H1 (cell line): Measurements from ENCODE around the gene WDR45B. TPM values are rescaled to one million over a fixed set of nuclear protein-coding genes. Genes with fewer than 3 reads are reported as not detected.

Source experiments
- CTCF ChIA-PET: fragments of 300-600 bp; sonication (Branson Sonifier 250); formaldehyde crosslinking; loops from one replicate; lab custom pipeline; 2021; ENCODE audit not compliant: partially characterized antibody; lab: Charles Lee
- POLR2A ChIA-PET: fragments of 300-600 bp; sonication (Branson Sonifier 250); formaldehyde crosslinking; loops from one replicate; lab custom pipeline; 2021; ENCODE audit warnings: inconsistent platforms; ENCODE audit not compliant: partially characterized antibody; lab: Charles Lee
- DNase-seq, 2 experiments: peaks; one replicate each; pipeline versions ENCODE4 v3.0.0 to v3.0.0-alpha.2; 2010 to 2022; ENCODE audit warnings: low spot score in 2 of 2, low read depth in 1 of 2, mixed read lengths in 1 of 2
- FAIRE-seq: peaks from 2 replicates; lab custom pipeline; 2011; peaks lifted over from hg19 to GRCh38; lab: Jason Lieb, UNC
- H2AFZ ChIP-seq: 2 replicates; pipeline ENCODE4 v1.8.1; 2012; ENCODE audit warnings: low read length, inconsistent platforms
- H2AK5ac ChIP-seq: 2 replicates; pipeline ENCODE4 v1.6.1; 2013; ENCODE audit warnings: low read depth, low read length
- H2BK120ac ChIP-seq: replicated peaks from 2 replicates; pipeline ENCODE3; 2013; ENCODE audit warnings: low read depth, low read length, inconsistent platforms
- H2BK12ac ChIP-seq: 2 replicates; pipeline ENCODE4 v1.6.1; 2013; ENCODE audit warnings: low read depth, low read length
- H2BK15ac ChIP-seq: 2 replicates; pipeline ENCODE4 v1.6.1; 2013; ENCODE audit warnings: low read length
- H2BK20ac ChIP-seq: 2 replicates; pipeline ENCODE4 v1.6.1; 2013; ENCODE audit warnings: low read length
- H2BK5ac ChIP-seq: 2 replicates; pipeline ENCODE4 v1.6.1; 2013; ENCODE audit warnings: low read depth, low read length
- H3K14ac ChIP-seq: 2 replicates; pipeline ENCODE4 v1.6.1; 2013; ENCODE audit warnings: inconsistent platforms; ENCODE audit not compliant: insufficient read length
- H3K18ac ChIP-seq: 2 replicates; pipeline ENCODE4 v1.6.1; 2013; ENCODE audit warnings: low read length; ENCODE audit errors: extremely low read depth
- H3K23ac ChIP-seq: 2 replicates; pipeline ENCODE4 v1.6.1; 2013; ENCODE audit warnings: inconsistent platforms; ENCODE audit not compliant: insufficient read length
- H3K23me2 ChIP-seq: 2 replicates; pipeline ENCODE4 v1.6.1; 2013; ENCODE audit warnings: low read depth, low read length
- H3K27ac ChIP-seq: 2 replicates; pipeline ENCODE4 v1.6.1; 2011; ENCODE audit warnings: low read depth, low read length, inconsistent platforms
- H3K27me3 ChIP-seq, 4 experiments: replicated peaks in 1 of 4; 1 replicate in 1 of 4; 2 replicates in 3 of 4; pipeline versions ENCODE4 v1.6.1 to v1.8.1; 2011 to 2013; ENCODE audit warnings: low read length in 3 of 4, mild to moderate bottlenecking in 3 of 4, inconsistent platforms in 2 of 4, mixed read lengths in 2 of 4, moderate library complexity in 1 of 4; ENCODE audit not compliant: control insufficient read depth in 3 of 4, insufficient read depth in 3 of 4; ENCODE audit errors: extremely low read depth in 1 of 4
- H3K36me3 ChIP-seq, 4 experiments: 2 replicates each; pipeline versions ENCODE4 v1.6.1 to v1.8.1; 2011 to 2013; ENCODE audit warnings: mild to moderate bottlenecking in 4 of 4, low read length in 3 of 4, moderate library complexity in 2 of 4, control low read depth in 1 of 4, inconsistent platforms in 1 of 4; ENCODE audit not compliant: insufficient read depth in 4 of 4, control insufficient read depth in 2 of 4
- H3K4ac ChIP-seq: replicated peaks from 2 replicates; pipeline ENCODE3; 2013; ENCODE audit warnings: low read length, low read depth, mixed read lengths, inconsistent platforms; ENCODE audit not compliant: insufficient read length
- H3K4me1 ChIP-seq, 4 experiments: replicated peaks in 1 of 4; 1 replicate in 1 of 4; 2 replicates in 3 of 4; pipeline versions ENCODE4 v1.6.1 to v1.8.1; 2011 to 2013; ENCODE audit warnings: low read length in 3 of 4, inconsistent platforms in 2 of 4, mixed read lengths in 1 of 4; ENCODE audit not compliant: insufficient read depth in 4 of 4, control insufficient read depth in 3 of 4
- H3K4me2 ChIP-seq, 2 experiments: 2 replicates each; pipeline versions ENCODE4 v1.6.1 to v1.8.1; 2011 to 2013; ENCODE audit warnings: low read depth in 2 of 2, low read length in 2 of 2, control low read depth in 1 of 2, inconsistent platforms in 1 of 2, mild to moderate bottlenecking in 1 of 2; ENCODE audit not compliant: insufficient read depth in 1 of 2
- H3K4me3 ChIP-seq, 4 experiments: fragments of 200-600, 300-600 bp in 1 of 4; sonication (generic), shearing (Covaris generic), sonication (Bioruptor Twin) in 1 of 4; 2 replicates each; pipeline versions ENCODE4 v1.5.1 to v1.8.1; 2011 to 2016; ENCODE audit warnings: low read length in 4 of 4, low read depth in 3 of 4, control low read depth in 2 of 4, inconsistent platforms in 2 of 4, mild to moderate bottlenecking in 2 of 4, mixed read lengths in 1 of 4, moderate library complexity in 1 of 4; ENCODE audit not compliant: insufficient read depth in 2 of 4; ENCODE audit errors: extremely low read depth in 1 of 4
- H3K56ac ChIP-seq: replicated peaks from 2 replicates; pipeline ENCODE3; 2013; ENCODE audit warnings: low read depth, mild to moderate bottlenecking, mixed read lengths, low read length, inconsistent platforms; ENCODE audit not compliant: insufficient read length
- H3K79me1 ChIP-seq: 2 replicates; pipeline ENCODE4 v1.6.1; 2013; ENCODE audit warnings: low read depth, low read length, control low read depth
- H3K79me2 ChIP-seq, 2 experiments: 2 replicates each; pipeline versions ENCODE4 v1.6.1 to v1.8.1; 2012 to 2013; ENCODE audit warnings: low read length in 2 of 2, mild to moderate bottlenecking in 2 of 2, inconsistent platforms in 1 of 2; ENCODE audit not compliant: insufficient read depth in 2 of 2, control insufficient read depth in 1 of 2
- H3K9ac ChIP-seq, 4 experiments: replicated peaks in 1 of 4; 1 replicate in 1 of 4; 2 replicates in 3 of 4; pipeline versions ENCODE4 v1.6.1 to v1.8.1; 2011 to 2013; ENCODE audit warnings: low read depth in 3 of 4, low read length in 3 of 4, control low read depth in 2 of 4, mild to moderate bottlenecking in 2 of 4, moderate library complexity in 2 of 4, inconsistent platforms in 1 of 4; ENCODE audit errors: extremely low read depth in 1 of 4
- H3K9me3 ChIP-seq, 2 experiments: 2 replicates each; pipeline versions ENCODE4 v1.6.1 to v1.8.1; 2012 to 2013; ENCODE audit warnings: mild to moderate bottlenecking in 2 of 2, moderate library complexity in 2 of 2, control low read depth in 1 of 2, inconsistent platforms in 1 of 2, low read depth in 1 of 2, low read length in 1 of 2, mixed read lengths in 1 of 2; ENCODE audit not compliant: insufficient read depth in 2 of 2
- H4K20me1 ChIP-seq, 2 experiments: replicated peaks in 1 of 2; 2 replicates each; pipeline versions ENCODE3 to v1.8.1; 2011 to 2013; ENCODE audit warnings: inconsistent platforms in 2 of 2, low read length in 2 of 2, mild to moderate bottlenecking in 1 of 2; ENCODE audit not compliant: insufficient read depth in 2 of 2, control insufficient read depth in 1 of 2
- H4K5ac ChIP-seq: 2 replicates; pipeline ENCODE4 v1.6.1; 2013; ENCODE audit warnings: low read length, low read depth, mixed read lengths, inconsistent platforms; ENCODE audit not compliant: insufficient read length
- H4K8ac ChIP-seq: 2 replicates; pipeline ENCODE4 v1.8.0; 2013; ENCODE audit warnings: mild to moderate bottlenecking, moderate library complexity, low read length, inconsistent platforms; ENCODE audit not compliant: insufficient read depth; ENCODE audit errors: extremely low read depth
- H4K91ac ChIP-seq: replicated peaks from 2 replicates; pipeline ENCODE3; 2013; ENCODE audit warnings: low read length, mixed read lengths, inconsistent platforms; ENCODE audit not compliant: insufficient read length
- BRCA1 ChIP-seq: IDR thresholded peaks from 2 replicates; pipeline ENCODE4 v1.6.1; 2012; ENCODE audit warnings: low read depth, low read length, improper control_type of control experiment
- CBX8 ChIP-seq: fragments of 300-800, 300-1000 bp; sonication (generic); IDR thresholded peaks from 2 replicates; pipeline ENCODE4 v1.7.1; 2016; ENCODE audit warnings: low read depth, low read length, borderline replicate concordance
- CTCF ChIP-seq, 3 experiments: IDR thresholded peaks; 1 replicate in 2 of 3; 2 replicates in 1 of 3; pipeline versions ENCODE4 v1.5.1 to v1.6.1; 2011; ENCODE audit warnings: low read length in 3 of 3, mild to moderate bottlenecking in 3 of 3, inconsistent platforms in 2 of 3, low read depth in 1 of 3, moderate library complexity in 1 of 3; ENCODE audit not compliant: insufficient read depth in 1 of 3; ENCODE audit errors: control extremely low read depth in 1 of 3
- E2F6 ChIP-seq: IDR thresholded peaks from 2 replicates; pipeline ENCODE4 v1.6.1; 2012; ENCODE audit warnings: inconsistent platforms
- EGR1 ChIP-seq: IDR thresholded peaks from 2 replicates; pipeline ENCODE4 v1.6.1; 2011; ENCODE audit warnings: low read depth, low read length, borderline replicate concordance
- HDAC6 ChIP-seq: IDR thresholded peaks from one replicate; pipeline ENCODE4 v1.7.1; 2012; ENCODE audit warnings: low read depth, mild to moderate bottlenecking, inconsistent platforms, low read length, moderate library complexity
- MAFK ChIP-seq: IDR thresholded peaks from 2 replicates; pipeline ENCODE4 v1.6.1; 2012; ENCODE audit warnings: low read depth, mild to moderate bottlenecking, improper control_type of control experiment, low read length
- RXRA ChIP-seq: IDR thresholded peaks from 2 replicates; pipeline ENCODE4 v1.6.1; 2011; ENCODE audit warnings: low read depth, mild to moderate bottlenecking, low read length, moderate library complexity; ENCODE audit not compliant: insufficient read depth
- SRF ChIP-seq: IDR thresholded peaks from 2 replicates; pipeline ENCODE4 v1.6.1; 2011; ENCODE audit warnings: mild to moderate bottlenecking, low read depth, low read length, moderate library complexity
- TAF1 ChIP-seq: IDR thresholded peaks from 2 replicates; pipeline ENCODE4 v1.6.1; 2011; ENCODE audit warnings: mild to moderate bottlenecking, low read depth, low read length
- TEAD4 ChIP-seq: IDR thresholded peaks from 2 replicates; pipeline ENCODE4 v1.6.1; 2012; ENCODE audit warnings: low read depth, low read length, inconsistent platforms, mixed read lengths
- YY1 ChIP-seq: IDR thresholded peaks from 2 replicates; pipeline ENCODE4 v1.6.1; 2011; ENCODE audit warnings: low read depth, mild to moderate bottlenecking, low read length
- WGBS, 2 experiments: shearing (Covaris generic) in 1 of 2; methylation state at CpG; one replicate each; pipeline versions ENCODE4 v1.1.6 to v1.1.7; 2013 to 2015; ENCODE audit warnings: low lambda C conversion rate in 2 of 2, mixed read lengths in 2 of 2, inconsistent platforms in 1 of 2, low coverage in 1 of 2, missing lambda C conversion rate in 1 of 2; ENCODE audit not compliant: insufficient replicate concordance in 2 of 2, insufficient coverage in 1 of 2, insufficient read length in 1 of 2; ENCODE audit errors: extremely low coverage in 1 of 2, missing lambda C conversion rate in 1 of 2; 5-methylcytosine and 5-hydroxymethylcytosine counted together
- polyA plus RNA-seq, 7 experiments: library from polyadenylated mRNA; depleted of rRNA in 3 of 7; stranded (reverse) in 5 of 7; unstranded in 2 of 7; fragments of >200 nt in 5 of 7; fragments of 200-250 nt in 2 of 7; gene quantifications; 1 replicate in 5 of 7; 2 replicates in 1 of 7; 4 replicates in 1 of 7; pipeline versions ENCODE4 v1.2.1 to v1.2.3, GENCODE V29; 2011 to 2013; ENCODE audit warnings: missing spikeins in 2 of 7, mixed read lengths in 2 of 7
- total RNA-seq: library from RNA; stranded (reverse); fragmentation: NEBNext Ultra II Directional; extraction: Animal tissue kit (Norgen Biotek cat#: 25700); gene quantifications from 2 replicates; pipeline ENCODE4 v1.2.1, GENCODE V29; 2021

WDR45B gene
- total and polyA plus RNA-seq, 2 of the 8 experiments (the other 6 are each of a cell fraction or from before 2014, with no cell fraction given): 82.0 to 100 TPM

GRCh38 chr17:82665217-82665616, 17.0 kb upstream of the WDR45B start:
- no peak overlapping the region for H3K23ac ChIP-seq
- H3K79me2 ChIP-seq: no peaks in the 10 kb centered on the region
- peaks cover 0 to 4% of the 10 kb centered on the region in 2 experiments for H4K20me1 ChIP-seq
- H2BK12ac ChIP-seq: no peak overlapping the region
- no peak overlapping the region for H3K27ac ChIP-seq
- no peaks in the 10 kb centered on the region; a peak in 1 of 8 replicates for H3K36me3 ChIP-seq
- no peak overlapping the region for H2BK120ac ChIP-seq
- H3K4me2 ChIP-seq: no peak overlapping the region
- H2BK5ac ChIP-seq: no peak overlapping the region
- no peak overlapping the region for H3K56ac ChIP-seq
- no peak overlapping the region for H2AFZ ChIP-seq
- no peak overlapping the region for H2BK20ac ChIP-seq
- no peaks in the 10 kb centered on the region for H3K27me3 ChIP-seq
- no peak overlapping the region for H3K14ac ChIP-seq
- 96% methylated on average over 6 of the region's 11 CpGs; no CpG with 5 or more reads in 1 of the 2 experiments for WGBS, 2 experiments
- peaks cover 0 to under 1% of the 10 kb centered on the region in 2 experiments; a peak in 1 of 4 replicates for H3K9me3 ChIP-seq
- ChIA-PET POLR2A (no interaction called here), CTCF (interaction anchor here (0.8 to 4.4 kb wide), 3 partner anchors 13 to 113 kb away, joined by 3 to 23 read pairs (median 5); no protein-coding TSS in a partner anchor)
- H2BK15ac ChIP-seq: no peak overlapping the region
- no peak overlapping the region for H4K5ac ChIP-seq
- H3K4ac ChIP-seq: no peak overlapping the region
- H4K8ac ChIP-seq: no peak overlapping the region
- no peak overlapping the region for H3K9ac ChIP-seq
- DNase-seq (no peak), FAIRE-seq (no peak)
- H3K4me1 ChIP-seq: peaks cover 0 to 9% (median 2%) of the 10 kb centered on the region in 4 experiments; a peak in 3 of 7 replicates
- no peak overlapping the region for H4K91ac ChIP-seq
- no peak overlapping the region for H2AK5ac ChIP-seq
- H3K23me2 ChIP-seq: no peaks in the 10 kb centered on the region
- no peak overlapping the region for H3K18ac ChIP-seq
- no peaks in the 10 kb centered on the region for H3K79me1 ChIP-seq
- H3K4me3 ChIP-seq: no peak overlapping the region
- TF ChIP-seq RXRA: no peak
- TF ChIP-seq SRF: no peak
- no peak for TF ChIP-seq E2F6
- no peak for TF ChIP-seq CTCF (IDR thresholded peaks at IDR 0.05; ENCODE audit: control extremely low read depth in 1 of 3, insufficient read depth in 1 of 3, low read depth in 1 of 3, low read length in 3 of 3)
- TF ChIP-seq YY1: no peak
- no peak for TF ChIP-seq TAF1
- TF ChIP-seq BRCA1: no peak
- no peak for TF ChIP-seq HDAC6
- no peak for TF ChIP-seq EGR1
- TF ChIP-seq TEAD4: no peak
- TF ChIP-seq MAFK: no peak
- no peak for TF ChIP-seq CBX8
